Measurements from ENCODE around the gene MEX3B. TPM values are rescaled to one million over a fixed set of nuclear protein-coding genes. Genes with fewer than 3 reads are reported as not detected.

MEX3B gene
- total and polyA plus RNA-seq, 9 of the 15 experiments (the other 6 are each of a cell fraction or from before 2014, with no cell fraction given), result 0.94 to 12.8 (median 3.6) TPM

- H3K9me1 ChIP-seq (ENCODE audit: control insufficient read depth, insufficient read depth, low read length), result no peaks in the 10 kb centered on the region
- H3K9me3 ChIP-seq (replicated peaks; ENCODE audit: control insufficient read depth, insufficient read depth, low read depth, low read length), result no peaks in the 10 kb centered on the region
- WGBS (ENCODE audit: insufficient coverage, low coverage, missing lambda C conversion rate), result 2% methylated on average over 13 of the region's 13 CpGs
- ChIA-PET CTCF (ENCODE audit: low intra/inter-chr PET ratio) (no interaction called here), POLR2A (interaction anchor here (1.0 kb wide), 1 partner anchor 13 kb away, joined by 3 read pairs; no protein-coding TSS in a partner anchor)
- H3K4me1 ChIP-seq (replicated peaks in 1 of 2; ENCODE audit: control insufficient read depth in 2 of 2, insufficient read depth in 2 of 2, low read length in 2 of 2), result peaks cover 0 to 16% of the 10 kb centered on the region in 2 experiments; a peak in 3 of 5 replicates
- H2AFZ ChIP-seq (ENCODE audit: low read depth, low read length), result peak overlapping the region; percentile 49; the same call in 1 of the 2 replicates
- H3K27me3 ChIP-seq (ENCODE audit: control insufficient read depth in 2 of 2, insufficient read depth in 2 of 2, low read length in 2 of 2), result peaks cover 0 to 1% of the 10 kb centered on the region in 2 experiments; a peak in 1 of 5 replicates
- FAIRE-seq (peak; percentile 85), DNase-seq (ENCODE audit: extremely low read depth in 1 of 4, low spot score in 3 of 4) (peak; percentile 40 to 78 (median 53)), ATAC-seq (peak; percentile 97)
- no peak overlapping the region for H3K9ac ChIP-seq (ENCODE audit: insufficient read depth in 1 of 2, low read depth in 2 of 2, low read length in 2 of 2)
- BruUV-seq (replicated peaks), result no TSS peak
- H3K4me3 ChIP-seq, result peak overlapping the region; percentile 9; the same call in 1 of the 2 replicates
- intact Hi-C loops (cut with micrococcal nuclease) (loop anchor here (5.0 kb wide), 1 partner anchor 611 kb away; no protein-coding TSS in a partner anchor), in situ Hi-C loops (cut with MboI) (no loop called here)
- no peaks in the 10 kb centered on the region for H4K20me1 ChIP-seq (replicated peaks; ENCODE audit: control insufficient read depth, insufficient read depth, low read length)
- no peaks in the 10 kb centered on the region for H3K36me3 ChIP-seq (ENCODE audit: control insufficient read depth, insufficient read depth, low read length)
- no peak overlapping the region for H3K27ac ChIP-seq (ENCODE audit: extremely low read depth, low read depth, low read length)
- peak overlapping the region; percentile 58 for H3K4me2 ChIP-seq (ENCODE audit: insufficient read depth, low read length)
- H3K79me2 ChIP-seq (ENCODE audit: control insufficient read depth, insufficient read depth, low read length), result no peaks in the 10 kb centered on the region
- TF ChIP-seq MAX (CRISPR knock-in tag; IDR thresholded peaks at IDR 0.05) (no peak), ARNT (IDR thresholded peaks at IDR 0.05) (0 out of 4 replicates have a peak, but pooled peaks of 1 of the 2 experiments have one; percentile 24), FOXK2 (conservative IDR thresholded peaks at IDR 0.05 in 1 of 2, IDR thresholded peaks at IDR 0.05 in 1 of 2; ENCODE audit: low read depth in 2 of 2) (peak; percentile 55 to 75), L3MBTL2 (IDR thresholded peaks at IDR 0.05) (peak; percentile 69), NFE2 (IDR thresholded peaks at IDR 0.05; ENCODE audit: low read depth) (0 out of 2 replicates have a peak, but pooled peaks have one; percentile 24), ARID1B (IDR thresholded peaks at IDR 0.05) (peak; percentile 86), LCOR (CRISPR knock-in tag; IDR thresholded peaks at IDR 0.05) (peak; percentile 64; the same call in 1 of the 2 replicates), MTA1 (IDR thresholded peaks at IDR 0.05; ENCODE audit: borderline replicate concordance) (peak; percentile 19; the same call in 1 of the 2 replicates), CEBPG (CRISPR knock-in tag; IDR thresholded peaks at IDR 0.05) (peak; percentile 89), CEBPG (tag; conservative IDR thresholded peaks at IDR 0.05 in 1 of 2, IDR thresholded peaks at IDR 0.05 in 1 of 2) (peak; percentile 87 to 99), HDAC2 (IDR thresholded peaks at IDR 0.05) (peak; percentile 93), KDM1A (IDR thresholded peaks at IDR 0.05) (peak; percentile 76 to 84), FOXJ2 (tag; IDR thresholded peaks at IDR 0.05) (peak; percentile 74; the same call in 1 of the 2 replicates), HDAC1 (IDR thresholded peaks at IDR 0.05) (peak in 1 of 2 experiments; percentile 75; a peak in 1 of 4 replicates), HMBOX1 (IDR thresholded peaks at IDR 0.05) (peak; percentile 47; the same call in 1 of the 2 replicates), SMAD4 (CRISPR knock-in tag; conservative IDR thresholded peaks at IDR 0.05) (peak; percentile 88), ATF1 (CRISPR knock-in tag; IDR thresholded peaks at IDR 0.05) (no peak), ATF1 (tag; IDR thresholded peaks at IDR 0.05) (no peak; the same call in 1 of the 2 replicates), SMARCE1 (IDR thresholded peaks at IDR 0.05) (peak; percentile 90), ZNF766 (CRISPR knock-in tag; conservative IDR thresholded peaks at IDR 0.05) (peak; percentile 91), RFX5 (IDR thresholded peaks at IDR 0.05; ENCODE audit: low read depth, low read length) (no peak)
Measured at GRCh38 chr15:82093774-82094211, 48.0 kb upstream of the MEX3B start.
